Measurements from ENCODE around the gene INO80E.
"Not testable (repeated sequence)": the region's sequence is repeated elsewhere in the genome, so short reads cannot be mapped to it uniquely, and the experiment has no call there.

The INO80E gene, protein sequence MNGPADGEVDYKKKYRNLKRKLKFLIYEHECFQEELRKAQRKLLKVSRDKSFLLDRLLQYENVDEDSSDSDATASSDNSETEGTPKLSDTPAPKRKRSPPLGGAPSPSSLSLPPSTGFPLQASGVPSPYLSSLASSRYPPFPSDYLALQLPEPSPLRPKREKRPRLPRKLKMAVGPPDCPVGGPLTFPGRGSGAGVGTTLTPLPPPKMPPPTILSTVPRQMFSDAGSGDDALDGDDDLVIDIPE

DNA sequence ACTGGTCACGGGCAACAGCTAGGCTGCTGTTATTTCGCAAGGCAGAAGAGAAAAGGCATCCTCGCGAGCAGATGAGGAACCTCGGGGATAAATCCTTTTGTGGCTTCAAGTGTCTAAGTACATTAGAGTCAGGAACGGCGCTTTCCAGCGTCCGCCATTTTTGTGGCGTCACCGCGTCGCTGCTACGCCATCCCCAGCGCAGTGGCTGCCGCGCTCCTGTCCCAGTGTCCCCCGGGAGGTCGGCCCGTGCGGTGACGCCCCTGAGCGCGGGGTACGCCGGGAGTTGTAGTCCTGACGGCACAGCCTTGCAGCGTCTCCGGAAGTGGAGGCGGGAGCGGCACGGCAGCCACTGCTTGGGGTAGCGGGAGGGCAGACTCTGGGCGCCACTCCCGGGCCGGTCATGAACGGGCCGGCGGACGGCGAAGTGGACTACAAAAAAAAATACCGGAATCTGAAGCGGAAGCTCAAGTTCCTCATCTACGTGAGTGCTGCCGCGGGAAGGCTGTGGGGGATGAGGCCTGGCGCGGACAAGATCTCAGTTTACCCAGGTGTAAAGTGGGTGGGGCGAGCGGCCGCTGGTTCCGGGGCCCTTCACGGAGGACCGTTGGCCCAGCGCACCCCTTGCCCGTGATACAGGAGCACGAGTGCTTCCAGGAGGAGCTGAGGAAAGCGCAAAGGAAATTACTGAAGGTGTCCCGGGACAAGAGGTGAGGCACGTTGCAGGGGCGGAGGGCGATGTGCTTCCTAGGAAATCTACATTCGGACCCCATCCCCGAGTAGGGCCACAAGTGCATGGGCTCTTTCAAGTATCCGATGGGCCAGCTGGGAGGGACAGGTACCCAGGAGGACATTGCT lies at the start of gene INO80E:
Gene INO80E, plus strand, starts transcription at position 331 of the 855 bp plus-strand sequence. Its CDS starts 70 bp downstream, at position 401.
- peak; percentile 97 for DNase-seq

DNA sequence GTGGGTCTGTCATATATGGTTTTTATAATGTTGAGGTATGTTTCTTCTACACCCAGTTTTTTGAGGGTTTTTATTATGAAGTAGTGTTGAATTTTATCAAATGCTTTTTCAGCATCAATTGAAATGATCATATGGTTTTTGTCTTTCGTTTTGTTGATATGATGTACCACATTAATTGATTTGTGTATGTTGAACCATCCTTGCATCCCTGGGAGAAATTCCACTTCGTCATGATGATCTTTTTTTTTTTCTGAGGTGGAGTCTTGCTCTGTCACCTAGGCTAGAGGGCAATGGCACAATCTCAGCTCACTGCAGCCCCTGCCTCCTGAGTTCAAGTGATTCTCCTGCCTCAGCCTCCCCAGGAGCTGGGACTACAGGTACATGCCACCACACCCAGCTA lies 48.1 kb upstream of the INO80E start:
- no peak for DNase-seq

DNA sequence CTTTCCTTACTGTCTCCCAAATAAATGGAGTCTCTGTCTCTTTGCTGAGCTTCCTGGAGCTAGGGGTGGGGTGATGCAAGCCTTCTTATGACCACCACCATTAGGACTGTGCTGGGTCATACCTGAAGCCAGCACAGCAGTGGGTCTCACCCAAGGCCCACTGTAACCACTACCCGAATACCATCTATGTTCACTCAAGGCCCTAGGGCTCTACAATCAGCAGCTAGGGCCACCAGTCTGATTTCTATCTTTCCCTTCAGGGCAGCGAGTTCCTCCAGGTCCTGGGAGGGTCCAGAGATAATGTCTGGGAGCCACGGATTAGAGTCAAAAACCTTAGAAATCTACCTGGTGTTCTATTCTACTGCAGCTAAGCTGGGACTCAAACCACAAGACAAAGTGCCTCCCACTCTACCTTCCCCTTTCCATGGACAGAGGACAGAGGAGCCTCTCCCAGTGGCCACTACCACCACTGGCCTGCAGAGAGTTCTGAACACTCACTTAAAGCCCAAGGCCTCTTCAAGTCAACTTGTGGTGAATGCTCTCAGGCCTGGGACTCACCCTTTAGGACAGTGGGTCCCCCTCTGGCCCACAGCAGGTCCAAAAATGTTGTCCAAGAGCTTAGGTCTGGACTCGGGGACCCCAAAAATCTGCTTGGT lies 45.1 kb upstream of the INO80E start:
- no peak for DNase-seq

DNA sequence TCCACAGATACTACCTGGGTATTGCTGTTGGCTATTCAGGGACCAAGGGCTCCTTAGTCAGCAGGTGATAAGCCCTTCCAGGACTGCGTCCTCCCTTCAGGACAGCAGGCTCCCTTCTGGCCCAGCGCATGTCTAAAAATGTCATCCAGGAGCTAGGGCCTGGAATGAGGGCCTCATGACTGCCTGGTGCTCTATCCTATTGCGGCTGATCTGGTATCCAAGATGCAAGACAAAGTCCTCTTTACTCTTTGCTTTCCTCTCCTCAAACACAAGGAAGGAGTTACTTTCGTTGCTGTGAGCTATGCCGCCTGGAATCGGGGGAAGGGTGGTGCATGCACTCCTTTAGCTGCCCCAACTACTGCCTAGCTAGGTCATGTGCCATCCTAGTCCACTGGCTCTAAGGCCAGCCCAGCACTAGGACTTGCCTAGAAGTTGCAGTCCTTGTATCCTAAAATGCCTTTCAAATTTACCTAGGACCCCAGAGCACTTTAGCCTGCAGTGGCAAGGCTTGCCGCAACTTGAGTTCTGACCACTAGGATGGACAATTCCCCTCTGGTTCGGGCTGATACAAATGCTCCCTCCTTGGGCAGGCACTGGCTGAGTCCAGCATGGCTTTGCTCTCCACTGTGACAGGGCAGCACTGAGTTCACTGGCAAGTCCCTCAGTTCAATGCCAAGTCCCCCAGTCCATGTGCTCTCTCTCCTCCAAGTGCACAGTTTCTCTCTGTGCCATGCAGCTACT lies 44.2 kb upstream of the INO80E start:
- DNase-seq: no peak

DNA sequence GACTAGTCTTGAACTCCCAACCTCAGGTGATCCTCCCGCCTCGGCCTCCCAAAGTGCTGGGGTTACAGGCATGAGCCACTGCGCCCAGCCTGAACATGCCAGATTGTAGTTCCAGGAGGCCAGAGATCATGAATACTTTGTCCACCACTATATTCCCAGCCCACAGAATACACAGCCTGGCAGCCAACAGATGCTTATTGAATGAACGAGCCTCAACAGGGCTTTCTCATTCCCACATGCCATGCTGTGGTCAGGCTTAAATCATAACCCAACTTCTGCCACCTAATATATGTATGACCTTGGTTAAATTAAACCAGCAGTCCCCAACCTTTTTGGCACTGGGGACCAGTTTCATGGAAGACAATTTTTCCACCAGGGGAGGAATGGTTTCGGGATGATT lies 37.3 kb upstream of the INO80E start:
- DNase-seq: no peak

DNA sequence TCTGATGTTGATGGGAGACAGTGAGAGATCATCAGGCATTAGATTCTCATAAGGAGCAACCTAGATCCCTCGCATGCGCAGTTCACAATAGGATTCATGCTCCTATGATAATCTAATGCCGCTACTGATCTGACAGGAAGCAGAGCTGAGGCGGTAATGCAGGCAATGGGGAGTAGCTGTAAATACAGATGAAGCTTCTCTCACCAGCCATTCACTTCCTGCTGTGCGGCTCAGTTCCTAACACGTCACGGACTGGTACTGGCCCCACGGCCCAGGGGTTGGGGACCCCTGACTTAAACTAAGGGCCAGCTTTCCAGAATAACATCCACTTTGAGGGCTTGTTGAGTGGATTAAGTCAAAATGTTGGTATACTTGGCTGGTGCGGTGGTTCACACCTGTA lies 36.7 kb upstream of the INO80E start:
- DNase-seq: no peak

DNA sequence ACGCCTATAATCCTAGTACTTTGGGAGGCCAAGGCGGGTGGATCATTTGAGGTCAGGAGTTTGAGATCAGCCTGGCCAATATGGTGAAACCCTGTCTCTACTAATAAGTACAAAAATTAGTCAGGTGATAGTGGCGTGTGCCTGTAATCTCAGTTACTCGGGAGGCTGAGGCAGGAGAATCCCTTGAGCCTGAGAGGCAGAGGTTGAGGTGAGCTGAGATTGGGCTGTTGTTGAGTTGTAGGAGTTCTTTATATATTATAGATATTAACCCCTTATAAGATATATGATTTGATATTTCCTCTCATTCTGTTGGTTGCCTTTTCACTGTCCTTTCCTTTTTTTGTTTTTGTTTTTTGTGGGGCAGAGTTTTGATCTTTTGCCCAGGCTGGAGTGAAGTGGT lies 36.2 kb upstream of the INO80E start:
- not testable (repeated sequence) for DNase-seq

DNA sequence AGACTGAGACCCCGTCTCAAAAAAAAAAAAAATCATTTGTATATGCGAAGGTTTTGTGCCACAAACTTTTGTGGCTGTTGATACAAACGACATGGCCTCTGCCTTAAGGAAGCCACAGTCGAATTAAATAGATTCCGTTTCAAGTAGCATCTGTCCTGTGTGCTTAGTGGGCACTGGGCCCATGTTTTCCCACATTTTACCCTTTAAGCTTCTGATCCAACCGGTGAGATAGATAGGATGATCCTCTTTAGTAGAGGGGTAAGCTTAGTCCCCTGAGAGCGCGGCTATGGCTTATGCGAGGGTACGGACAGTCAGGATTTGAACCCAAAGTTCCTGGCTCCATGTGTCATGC lies 34.9 kb upstream of the INO80E start:
- no peak for DNase-seq

DNA sequence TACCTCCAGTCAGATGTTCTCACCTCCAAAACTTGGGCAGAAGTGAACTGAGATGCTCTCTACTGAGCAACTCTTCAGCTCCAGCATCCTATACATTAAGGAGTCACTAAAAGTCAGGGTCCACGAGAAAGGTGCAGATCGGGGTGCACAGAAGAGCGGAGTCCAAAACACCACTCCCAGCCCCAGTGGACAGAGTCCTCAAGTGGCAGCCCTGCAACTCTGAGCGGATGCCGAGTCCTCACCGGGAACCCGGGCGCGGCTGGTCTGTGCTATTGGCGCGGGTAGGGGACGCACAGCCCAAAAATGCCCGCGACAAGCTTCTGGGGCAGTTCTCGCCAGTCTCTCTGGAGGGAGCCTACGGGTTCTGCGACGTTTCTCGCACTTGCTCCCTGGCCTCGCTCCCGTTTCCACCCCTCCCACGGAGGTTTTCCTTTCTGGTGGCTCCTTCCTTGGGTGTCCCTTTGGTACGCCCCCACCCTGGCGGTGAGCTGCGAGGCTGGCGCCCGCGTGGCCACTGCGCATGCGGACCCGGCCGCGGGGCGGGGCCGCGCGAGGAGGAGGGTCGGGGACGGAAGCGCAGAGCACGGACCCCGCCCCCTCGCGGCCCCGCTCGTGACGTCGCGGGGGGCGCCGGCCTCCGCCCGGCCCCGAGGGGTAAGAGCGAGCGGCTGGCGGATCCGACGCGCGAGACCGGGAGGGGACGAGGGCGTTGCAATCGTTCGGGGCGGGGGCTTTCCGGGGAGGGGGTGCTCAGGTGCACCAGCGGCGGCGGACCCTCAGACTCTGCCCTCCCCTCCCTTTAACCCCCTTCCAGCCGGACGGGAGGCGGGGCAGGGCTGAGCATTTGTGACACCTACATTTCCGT lies 34.3 kb upstream of the INO80E start, which contains the start of gene TMEM219:
Gene TMEM219, plus strand, starts transcription at position 601 of the 865 bp plus-strand sequence. CDS start 1,065 bp downstream, outside the sequence.
- peak; percentile 93 for DNase-seq

DNA sequence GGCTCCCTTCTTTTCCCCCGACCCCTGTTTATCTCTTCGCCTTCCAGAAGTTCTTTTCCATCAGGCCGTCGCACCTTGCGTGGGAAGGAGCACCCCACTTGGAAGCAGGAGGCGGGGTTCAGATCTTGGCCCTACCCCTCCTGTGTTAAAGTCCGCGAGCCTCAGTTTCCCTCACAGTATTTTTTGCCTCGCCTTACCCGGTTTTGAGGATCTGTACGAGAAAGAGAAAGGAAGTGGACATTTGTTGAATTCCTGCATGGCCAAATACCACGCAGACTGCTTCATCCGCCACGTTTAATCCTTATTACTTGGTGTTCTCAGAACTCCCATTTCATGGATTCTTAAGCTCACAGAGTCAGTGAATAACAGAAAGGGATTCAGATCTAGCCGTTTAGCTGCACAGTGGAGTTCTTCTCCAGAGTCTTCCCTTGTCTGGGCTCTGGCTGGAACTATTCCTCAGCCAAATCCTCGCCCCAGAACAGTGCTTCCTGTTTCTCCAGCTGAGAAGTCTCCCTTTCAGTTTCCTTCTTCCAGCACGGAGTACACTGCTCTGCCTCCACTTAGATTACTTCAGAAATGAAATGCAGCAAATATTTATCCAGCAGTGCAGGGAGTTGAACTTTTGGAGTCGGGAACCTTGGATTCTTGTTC lies 33.6 kb upstream of the INO80E start:
- no peak for DNase-seq

DNA sequence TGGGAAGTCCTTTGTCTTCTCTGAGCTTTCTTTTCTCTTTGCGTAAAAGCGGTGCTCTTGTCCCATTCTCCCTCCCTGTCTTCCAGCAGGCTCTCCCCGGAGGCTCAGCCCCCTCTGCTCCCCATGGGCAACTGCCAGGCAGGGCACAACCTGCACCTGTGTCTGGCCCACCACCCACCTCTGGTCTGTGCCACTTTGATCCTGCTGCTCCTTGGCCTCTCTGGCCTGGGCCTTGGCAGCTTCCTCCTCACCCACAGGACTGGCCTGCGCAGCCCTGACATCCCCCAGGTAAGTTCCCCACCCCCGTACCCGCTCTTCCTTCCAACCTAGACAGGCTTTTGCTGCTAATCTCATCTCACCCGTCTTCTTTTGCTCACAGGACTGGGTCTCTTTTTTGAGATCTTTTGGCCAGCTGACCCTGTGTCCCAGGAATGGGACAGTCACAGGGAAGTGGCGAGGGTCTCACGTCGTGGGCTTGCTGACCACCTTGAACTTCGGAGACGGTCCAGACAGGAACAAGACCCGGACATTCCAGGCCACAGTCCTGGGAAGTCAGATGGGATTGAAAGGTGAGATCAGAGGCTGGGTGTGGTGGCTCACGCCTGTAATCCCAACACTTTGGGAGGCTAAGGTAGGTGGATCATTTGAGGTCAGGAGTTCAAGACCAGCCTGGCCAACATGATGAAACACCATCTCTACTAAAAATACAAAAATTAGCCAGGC lies 32.9 kb upstream of the INO80E start:
- no peak for DNase-seq

DNA sequence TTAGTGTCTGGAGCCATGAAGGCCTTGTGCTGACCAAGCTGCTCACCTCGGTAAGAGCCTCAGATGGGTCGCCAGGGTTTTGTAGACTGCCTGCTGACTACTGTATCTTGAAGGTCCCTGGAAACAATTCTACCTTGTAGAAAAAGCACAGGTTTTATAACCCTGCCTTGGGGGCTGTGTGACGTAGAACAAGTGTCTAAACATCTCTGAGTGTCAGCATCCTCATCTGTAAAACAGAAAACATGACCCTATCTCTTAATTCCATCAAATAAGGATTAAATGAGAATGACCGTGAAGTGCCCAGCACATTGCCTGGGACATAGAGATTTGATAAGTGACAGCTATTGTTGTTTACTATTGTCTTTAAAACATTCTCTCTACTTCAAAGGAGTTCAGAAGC lies 27.8 kb upstream of the INO80E start:
- DNase-seq: no peak

DNA sequence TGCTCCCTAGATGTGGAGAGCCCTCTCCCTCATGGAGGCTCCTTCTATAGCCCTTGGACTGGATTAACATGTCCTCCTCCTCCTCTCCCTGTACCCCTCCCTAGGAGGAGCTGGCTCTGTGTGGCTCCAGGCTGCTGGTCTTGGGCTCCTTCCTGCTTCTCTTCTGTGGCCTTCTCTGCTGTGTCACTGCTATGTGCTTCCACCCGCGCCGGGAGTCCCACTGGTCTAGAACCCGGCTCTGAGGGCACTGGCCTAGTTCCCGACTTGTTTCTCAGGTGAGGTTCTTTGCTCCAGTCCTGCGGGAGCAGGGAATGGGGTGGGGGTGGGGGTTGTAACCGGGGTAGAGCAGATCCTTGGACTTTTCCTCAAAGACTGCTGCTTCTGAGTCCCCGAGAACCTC lies 24.7 kb upstream of the INO80E start:
- no peak for DNase-seq

DNA sequence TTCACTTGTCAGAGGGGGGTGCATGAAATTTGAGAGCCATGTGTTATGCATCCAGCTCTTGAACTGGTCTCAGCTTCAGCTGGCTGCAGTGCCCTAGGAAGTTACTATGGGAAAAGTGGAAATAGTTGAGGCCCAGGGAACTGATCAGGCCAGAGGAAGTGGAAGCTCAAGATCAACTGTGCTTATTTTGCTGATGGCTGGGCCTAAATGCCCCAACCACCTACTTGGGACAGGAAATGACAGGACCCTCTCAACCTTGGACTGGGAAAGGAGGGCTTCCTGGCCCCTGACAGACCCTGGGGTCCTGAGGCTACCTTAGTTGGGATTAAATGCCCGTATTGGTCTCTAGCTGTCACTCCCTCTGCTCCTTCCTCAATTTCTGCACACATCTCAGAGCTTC lies 23.5 kb upstream of the INO80E start:
- no peak for DNase-seq

DNA sequence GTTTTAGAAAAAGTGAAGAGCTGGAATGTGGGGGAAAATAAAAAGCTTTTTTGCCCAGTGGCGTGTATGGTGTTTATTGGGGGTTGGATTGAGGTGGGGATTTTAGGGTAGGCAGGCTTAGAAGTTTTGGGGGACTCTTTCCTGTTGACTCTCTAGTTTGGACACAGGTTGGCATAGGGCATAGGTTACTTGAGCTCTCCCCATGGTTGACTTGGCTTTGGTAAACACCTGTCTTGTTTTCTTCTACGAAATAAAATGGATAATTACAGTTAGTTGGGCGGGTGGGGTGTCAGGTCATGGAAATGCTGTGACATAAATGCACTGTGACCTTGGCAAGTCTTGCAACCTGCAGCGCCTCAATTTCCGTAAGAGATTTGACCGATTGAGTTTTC lies 23.1 kb upstream of the INO80E start:
- no peak for DNase-seq

DNA sequence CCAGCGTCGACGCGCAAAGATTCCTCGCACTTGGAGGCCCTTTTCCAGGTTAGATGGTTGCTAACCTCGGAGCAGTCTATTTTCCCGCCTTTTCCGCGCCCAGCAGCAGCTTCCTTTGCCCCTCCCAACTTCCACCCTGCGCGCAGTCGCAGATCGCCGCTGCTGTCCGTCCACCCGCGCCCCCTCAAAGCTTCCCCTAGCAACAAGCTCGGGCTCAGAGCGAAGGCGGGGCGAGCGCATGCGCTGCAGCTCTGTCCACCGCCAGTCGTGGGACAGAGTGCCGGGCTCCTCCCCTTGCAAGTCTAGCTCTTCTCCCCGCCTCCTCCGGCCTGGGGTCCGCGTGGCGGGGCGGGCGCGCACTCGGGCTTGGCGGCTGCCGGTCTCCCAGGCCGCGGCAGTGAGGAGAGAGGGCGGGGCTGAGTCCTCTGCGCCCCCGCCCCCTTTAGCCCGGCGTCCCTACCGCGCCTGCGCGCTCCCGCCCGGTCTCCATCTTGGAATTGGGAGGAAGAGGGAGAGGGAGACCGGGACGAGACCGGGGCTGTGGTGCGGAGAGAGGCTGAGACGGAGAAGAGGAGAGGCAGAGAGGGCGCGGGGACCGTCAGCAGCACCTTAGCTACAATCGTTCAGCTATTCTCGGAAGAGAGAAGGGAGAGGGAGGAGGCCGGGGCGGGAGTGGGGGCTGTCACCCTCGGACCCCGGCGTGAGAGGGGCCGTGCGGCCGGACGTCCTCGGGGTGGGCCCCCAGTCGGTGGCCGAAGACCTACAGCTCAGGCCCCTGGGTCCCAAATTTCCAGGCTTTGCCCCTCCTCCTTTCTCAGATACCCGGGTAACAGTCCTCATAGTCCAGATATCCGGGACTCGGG lies 22.4 kb upstream of the INO80E start, which contains the start of gene TAOK2:
Gene TAOK2, plus strand, starts transcription at position 485 of the 863 bp plus-strand sequence. CDS start 3,905 bp downstream, outside the sequence.
- peak; percentile 99 for DNase-seq

DNA sequence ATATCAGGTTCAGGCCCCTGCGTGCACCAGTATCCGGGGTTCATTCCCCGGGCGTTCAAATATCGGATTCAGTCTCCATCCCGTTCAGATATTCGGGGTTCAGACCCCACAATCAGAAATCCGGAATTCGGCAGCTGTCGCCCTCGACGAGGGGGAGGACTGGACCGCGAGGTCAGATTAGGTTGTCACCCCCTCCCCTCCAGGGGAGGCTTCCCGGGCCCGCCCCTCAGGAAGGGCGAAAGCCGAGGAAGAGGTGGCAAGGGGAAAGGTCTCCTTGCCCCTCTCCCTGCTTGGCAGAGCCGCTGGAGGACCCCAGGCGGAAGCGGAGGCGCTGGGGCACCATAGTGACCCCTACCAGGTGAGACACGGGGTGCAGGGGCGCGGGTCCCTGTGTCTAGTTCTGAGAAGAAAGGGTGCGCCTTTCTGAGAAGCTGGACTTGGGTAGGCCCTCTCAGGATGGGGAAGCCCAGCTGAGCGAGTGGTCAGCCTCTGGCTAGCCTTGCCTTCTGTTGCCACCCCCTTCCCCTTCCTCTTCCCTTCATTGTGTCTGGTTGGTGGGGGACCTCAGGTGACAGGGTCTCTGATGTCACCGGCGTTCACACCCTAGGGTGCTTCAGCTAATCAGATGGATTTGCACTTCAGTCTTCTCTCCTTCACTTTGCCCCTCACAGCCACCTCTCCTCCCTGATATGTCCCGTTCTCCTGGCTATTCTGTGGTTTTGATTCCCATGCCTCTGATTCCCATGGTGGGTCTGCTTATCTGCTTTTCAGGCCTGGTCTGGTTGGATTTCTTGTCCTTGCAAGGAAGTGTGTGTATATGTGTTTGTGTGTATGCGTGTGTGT lies 21.5 kb upstream of the INO80E start:
- peak; percentile 45 for DNase-seq

DNA sequence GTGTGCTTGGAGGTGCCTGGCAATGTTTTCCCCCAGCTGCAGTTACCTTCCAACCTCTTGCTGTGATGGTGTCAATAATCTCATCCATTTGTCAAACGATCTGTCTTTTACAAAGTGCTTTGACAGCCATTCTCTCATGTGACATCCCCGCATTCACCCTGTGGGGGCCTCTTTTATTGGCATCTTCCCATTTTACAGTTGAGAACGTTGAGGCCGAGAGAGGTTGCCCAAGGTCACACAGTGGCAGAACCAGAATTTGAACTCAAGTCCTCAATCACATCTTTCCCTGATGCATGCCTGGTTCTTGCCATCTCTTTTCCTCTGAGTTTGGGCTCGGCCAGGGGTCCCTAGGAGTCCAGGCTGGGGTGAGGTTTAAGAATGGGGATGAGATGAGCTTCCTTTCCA lies 20.9 kb upstream of the INO80E start:
- no peak for DNase-seq
